Smooth muscle cell (in vitro differentiated cells): ENCODE data around the gene MAP3K13. TPM values are rescaled to one million over a fixed set of nuclear protein-coding genes. Genes with fewer than 3 reads are reported as not detected.

Experiments
- DNase-seq: peaks from one replicate; lab custom pipeline; 2025; ENCODE audit not compliant: unreplicated experiment; lab: John Stamatoyannopoulos, UW
- H2AFZ ChIP-seq: fragments of 200-600 bp; sonication (generic); 2 replicates; pipeline ENCODE4 v1.6.0; 2016; ENCODE audit warnings: antibody characterized with exemption, low read depth, mild to moderate bottlenecking
- H3F3A ChIP-seq: fragments of 200-600 bp; sonication (generic); 2 replicates; pipeline ENCODE4 v1.6.0; 2017; ENCODE audit warnings: antibody characterized with exemption, low read depth
- H3K27ac ChIP-seq: fragments of 200-600 bp; sonication (generic); 2 replicates; pipeline ENCODE4 v1.5.1; 2016; ENCODE audit warnings: low read depth, mild to moderate bottlenecking
- H3K27me3 ChIP-seq: fragments of 200-600 bp; sonication (generic); 2 replicates; pipeline ENCODE4 v1.6.1; 2016; ENCODE audit warnings: low read depth, mild to moderate bottlenecking
- H3K36me3 ChIP-seq: fragments of 200-600 bp; sonication (generic); 2 replicates; pipeline ENCODE4 v1.5.1; 2016; ENCODE audit warnings: low read depth
- H3K4me1 ChIP-seq: fragments of 200-600 bp; sonication (generic); 2 replicates; pipeline ENCODE4 v1.5.1; 2016; ENCODE audit warnings: low read depth
- H3K4me2 ChIP-seq: fragments of 200-600 bp; sonication (generic); 2 replicates; pipeline ENCODE4 v1.6.0; 2016; ENCODE audit warnings: mild to moderate bottlenecking
- H3K4me3 ChIP-seq: fragments of 200-600 bp; sonication (generic); 2 replicates; pipeline ENCODE4 v1.5.1; 2016; ENCODE audit warnings: mild to moderate bottlenecking
- H3K79me2 ChIP-seq: fragments of 200-600 bp; sonication (generic); 2 replicates; pipeline ENCODE4 v1.6.0; 2016; ENCODE audit warnings: low read depth, mild to moderate bottlenecking
- H3K9ac ChIP-seq: fragments of 200-600 bp; sonication (generic); 2 replicates; pipeline ENCODE4 v1.6.0; 2016; ENCODE audit warnings: low read depth
- H3K9me3 ChIP-seq: fragments of 200-600 bp; sonication (generic); replicated peaks from 2 replicates; pipeline ENCODE4 v1.5.1; 2016; ENCODE audit warnings: low read depth
- H4K20me1 ChIP-seq: fragments of 200-600 bp; sonication (generic); 2 replicates; pipeline ENCODE4 v1.6.0; 2016; ENCODE audit warnings: low read depth
- WGBS: methylation state at CpG from one replicate; pipeline ENCODE4 v1.1.7; 2016; ENCODE audit warnings: low lambda C conversion rate; 5-methylcytosine and 5-hydroxymethylcytosine counted together
- polyA plus RNA-seq: library from polyadenylated mRNA; unstranded; fragments of >200 nt; fragmentation: Nextera tagmentation; extraction: Ambion mirVana; gene quantifications from 2 replicates; pipeline ENCODE4 v1.2.1, GENCODE V29; 2016
- total RNA-seq: library from RNA; depleted of rRNA; stranded (reverse); fragments of >200 nt; gene quantifications from 2 replicates; pipeline ENCODE4 v1.2.3, GENCODE V29; 2014
- TF ChIP-seq, protein P1 (sequence below): fragments of 200-600 bp; sonication (generic); IDR thresholded peaks from 2 replicates; pipeline ENCODE4 v1.5.1; 2017; ENCODE audit warnings: borderline replicate concordance, mild to moderate bottlenecking, antibody characterized with exemption; ENCODE audit not compliant: insufficient read depth, poor library complexity, severe bottlenecking

MAP3K13 gene
- total and polyA plus RNA-seq, 2 experiments from 2014 or later = 28.5 to 49.9 TPM

DNA sequence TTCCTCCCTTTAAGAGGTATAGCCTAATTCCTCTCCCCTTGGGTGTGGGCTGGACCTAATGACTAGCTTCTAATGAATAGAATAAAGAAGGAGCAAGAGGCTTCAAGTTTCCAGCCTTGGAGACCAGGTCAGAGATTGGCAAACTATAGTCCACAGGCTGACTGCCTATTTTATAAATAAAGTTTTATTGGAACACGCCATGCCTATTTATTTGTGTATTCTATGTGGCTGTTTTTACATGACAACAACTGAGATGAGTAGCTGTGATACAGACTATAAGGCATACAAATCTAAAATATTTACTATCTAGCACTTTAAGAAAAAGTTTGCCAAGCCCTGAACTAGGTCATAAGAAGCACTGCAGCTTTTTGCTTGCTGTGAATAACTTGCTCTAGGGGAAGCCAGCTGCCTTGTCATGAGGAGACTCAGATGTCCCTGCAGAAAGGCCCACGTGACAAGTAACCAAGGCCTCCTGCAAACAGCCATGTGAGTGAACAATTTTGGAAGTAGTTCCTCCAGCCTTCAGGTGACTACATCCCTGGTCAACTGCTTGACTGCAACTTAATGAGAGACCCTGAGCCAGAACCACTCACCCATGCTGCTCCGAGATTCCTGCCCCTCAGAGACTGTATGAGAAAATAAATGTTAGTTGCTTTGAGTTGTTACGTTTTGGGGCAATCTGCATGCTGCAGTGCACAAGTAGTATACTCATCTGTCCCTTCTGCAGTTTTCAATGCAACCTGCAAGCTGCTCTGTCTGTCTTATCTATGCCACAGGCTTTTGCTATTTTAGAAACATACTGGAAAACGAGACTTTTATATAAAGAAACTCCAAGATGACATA lies 21.1 kb upstream of the MAP3K13 start:
- H3K4me2 ChIP-seq = no peak overlapping the region
- no peaks in the 10 kb centered on the region for H3K27me3 ChIP-seq
- no peak overlapping the region for H3K9ac ChIP-seq
- H4K20me1 ChIP-seq = no peaks in the 10 kb centered on the region
- H3F3A ChIP-seq = no peaks in the 10 kb centered on the region
- H3K4me1 ChIP-seq = no peaks in the 10 kb centered on the region
- no peaks in the 10 kb centered on the region for H3K79me2 ChIP-seq
- H3K4me3 ChIP-seq = no peak overlapping the region
- DNase-seq = no peak
- no peak overlapping the region for H2AFZ ChIP-seq
- TF ChIP-seq, protein P1, sequence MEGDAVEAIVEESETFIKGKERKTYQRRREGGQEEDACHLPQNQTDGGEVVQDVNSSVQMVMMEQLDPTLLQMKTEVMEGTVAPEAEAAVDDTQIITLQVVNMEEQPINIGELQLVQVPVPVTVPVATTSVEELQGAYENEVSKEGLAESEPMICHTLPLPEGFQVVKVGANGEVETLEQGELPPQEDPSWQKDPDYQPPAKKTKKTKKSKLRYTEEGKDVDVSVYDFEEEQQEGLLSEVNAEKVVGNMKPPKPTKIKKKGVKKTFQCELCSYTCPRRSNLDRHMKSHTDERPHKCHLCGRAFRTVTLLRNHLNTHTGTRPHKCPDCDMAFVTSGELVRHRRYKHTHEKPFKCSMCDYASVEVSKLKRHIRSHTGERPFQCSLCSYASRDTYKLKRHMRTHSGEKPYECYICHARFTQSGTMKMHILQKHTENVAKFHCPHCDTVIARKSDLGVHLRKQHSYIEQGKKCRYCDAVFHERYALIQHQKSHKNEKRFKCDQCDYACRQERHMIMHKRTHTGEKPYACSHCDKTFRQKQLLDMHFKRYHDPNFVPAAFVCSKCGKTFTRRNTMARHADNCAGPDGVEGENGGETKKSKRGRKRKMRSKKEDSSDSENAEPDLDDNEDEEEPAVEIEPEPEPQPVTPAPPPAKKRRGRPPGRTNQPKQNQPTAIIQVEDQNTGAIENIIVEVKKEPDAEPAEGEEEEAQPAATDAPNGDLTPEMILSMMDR = no peak
- no peaks in the 10 kb centered on the region for H3K36me3 ChIP-seq
- H3K27ac ChIP-seq = no peak overlapping the region
- 77% methylated on average over 5 of the region's 5 CpGs for WGBS
- no peaks in the 10 kb centered on the region for H3K9me3 ChIP-seq

DNA sequence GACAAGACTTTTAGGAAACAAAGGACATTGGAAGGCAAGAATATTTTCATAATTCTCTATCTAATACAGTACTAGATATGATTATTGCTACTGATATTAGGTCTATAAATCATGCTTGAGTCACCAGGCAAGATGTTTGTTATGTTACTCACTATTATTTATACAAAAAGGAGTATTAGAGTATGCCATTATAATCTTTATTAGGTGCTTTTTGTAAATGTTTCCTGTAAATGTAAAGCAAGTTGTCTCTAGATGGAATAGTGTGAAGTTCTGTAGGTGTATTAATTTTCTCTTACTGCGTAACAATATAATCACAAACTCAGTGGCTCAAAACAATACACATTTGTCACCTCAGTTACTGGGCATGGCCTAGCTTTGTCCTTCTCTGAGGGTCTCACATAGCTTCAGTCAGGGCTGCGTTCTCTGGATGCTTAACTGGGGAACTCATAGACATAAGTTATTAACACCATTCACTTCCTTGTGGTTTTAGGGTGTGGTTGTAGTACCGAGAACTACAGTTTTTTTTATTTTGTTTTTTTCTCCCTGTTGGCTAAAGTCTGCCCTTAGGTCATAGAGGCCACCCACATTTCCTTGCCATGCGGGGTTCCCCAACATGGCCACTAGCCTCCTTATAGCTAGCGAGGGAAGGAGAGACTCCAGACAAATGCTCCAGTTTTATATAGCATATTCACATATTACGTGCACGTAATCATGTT lies 20.3 kb upstream of the MAP3K13 start:
- Histone ChIP-seq H3K79me2 (no peaks in the 10 kb centered on the region), H4K20me1 (no peaks in the 10 kb centered on the region), H3K9ac (no peak overlapping the region), H3F3A (no peaks in the 10 kb centered on the region), H3K9me3 (no peaks in the 10 kb centered on the region), H3K36me3 (no peaks in the 10 kb centered on the region), H3K27me3 (no peaks in the 10 kb centered on the region), H3K4me3 (no peak overlapping the region), H2AFZ (no peak overlapping the region), H3K4me1 (no peaks in the 10 kb centered on the region), H3K27ac (no peak overlapping the region), H3K4me2 (no peak overlapping the region)
- TF ChIP-seq, protein P1 = no peak
- WGBS = 91% methylated on average over 7 of the region's 7 CpGs
- DNase-seq = no peak

DNA sequence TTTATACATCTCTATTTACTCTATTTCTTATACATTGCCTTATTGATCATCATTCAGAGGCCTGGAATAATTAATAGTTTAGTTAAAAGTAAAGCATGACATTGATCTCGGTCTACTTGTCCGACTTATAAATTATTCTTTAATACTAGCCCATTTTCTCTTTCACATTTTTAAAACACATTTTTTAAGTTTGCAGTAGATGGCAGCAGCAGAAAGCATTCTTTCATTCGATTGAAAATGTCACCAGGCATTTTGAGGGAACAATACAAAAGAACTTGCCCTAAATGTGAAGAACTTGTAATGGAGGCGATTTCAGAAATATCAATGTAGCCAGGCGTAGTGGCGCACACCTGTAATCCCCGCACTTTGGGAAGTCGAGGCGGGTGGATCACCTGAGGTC lies 15.5 kb upstream of the MAP3K13 start:
- H3K36me3 ChIP-seq = no peaks in the 10 kb centered on the region
- WGBS = 91% methylated on average over 9 of the region's 9 CpGs
- TF ChIP-seq, protein P1 = no peak

More for the DNA sequence above, 15.5 kb upstream of the MAP3K13 start:
- Histone ChIP-seq H3K27me3 (no peaks in the 10 kb centered on the region), H3K27ac (no peak overlapping the region), H3K4me1 (no peaks in the 10 kb centered on the region), H3K79me2 (no peaks in the 10 kb centered on the region), H2AFZ (no peak overlapping the region), H3K9me3 (no peaks in the 10 kb centered on the region), H3F3A (no peaks in the 10 kb centered on the region), H3K4me3 (no peak overlapping the region), H4K20me1 (no peaks in the 10 kb centered on the region), H3K4me2 (no peak overlapping the region), H3K9ac (no peak overlapping the region)
- DNase-seq = no peak
